ENCODE results near the gene GLI2. TPM values are rescaled to one million over a fixed set of nuclear protein-coding genes. Genes with fewer than 3 reads are reported as not detected.

Gene GLI2
- total and polyA plus RNA-seq, 2 of the 4 experiments (the other 2 are of a cell fraction): 3.8 to 26.0 TPM

GRCh38 chr2:120779781-120780283 lies 44.2 kb downstream of the GLI2 start (continued):
- TF ChIP-seq NFE2L2 (IDR thresholded peaks at IDR 0.05; ENCODE audit: low read depth, low read length): 0 out of 2 replicates have a peak, but pooled peaks have one; percentile 5

GRCh38 chr2:120780402-120780801 lies 44.7 kb downstream of the GLI2 start:
- TF ChIP-seq MXI1 (IDR thresholded peaks at IDR 0.05; ENCODE audit: borderline replicate concordance, low read depth, low read length) (no peak), MAZ (IDR thresholded peaks at IDR 0.05; ENCODE audit: borderline replicate concordance, low read depth, low read length) (no peak), CEBPB (IDR thresholded peaks at IDR 0.05; ENCODE audit: low read depth, low read length) (no peak)
- H4K91ac ChIP-seq (ENCODE audit: insufficient read depth, low read depth, low read length): peak overlapping the region; percentile 78
- peak overlapping the region; percentile 23; the same call in 1 of the 3 replicates for H2BK15ac ChIP-seq (ENCODE audit: low read depth, low read length)
- H2BK20ac ChIP-seq (ENCODE audit: low read depth, low read length): peak overlapping the region; percentile 48; the same call in 1 of the 2 replicates
- H3K4me2 ChIP-seq (ENCODE audit: low read depth, low read length): no peak overlapping the region
- peak overlapping the region; percentile 80 for H2AK9ac ChIP-seq (replicated peaks; ENCODE audit: low read depth, low read length, poor library complexity)
- no peaks in the 10 kb centered on the region for H3K27me3 ChIP-seq (ENCODE audit: control insufficient read depth, insufficient read depth, low read length)
- ChIA-PET POLR2A (ENCODE audit: unreplicated experiment) (no interaction called here), CTCF (interaction anchor here (0.9 to 1.0 kb wide), 4 partner anchors 12 to 44 kb away, joined by 3 to 4 read pairs (median 3); partner anchors contain the start of gene GLI2)
- H3K9me3 ChIP-seq (ENCODE audit: control insufficient read depth, insufficient read depth, low read length): no peaks in the 10 kb centered on the region
- H3K56ac ChIP-seq (ENCODE audit: extremely low read depth, insufficient read depth, low read length): no peak overlapping the region
- H3K4ac ChIP-seq (ENCODE audit: low read depth, low read length): peak overlapping the region; percentile 89
- H3K4me3 ChIP-seq (ENCODE audit: insufficient read depth, low read depth, low read length): no peak overlapping the region
- H3K4me1 ChIP-seq (ENCODE audit: control insufficient read depth, insufficient read depth, low read length): peaks cover 49% of the 10 kb centered on the region
- peak; percentile 4; the same call in 1 of the 2 replicates for ATAC-seq (ENCODE audit: low read depth)
- dilution Hi-C loops (cut with HindIII; ENCODE audit: low sequenced_read_pairs, unreplicated experiment): no loop called here
- H4K8ac ChIP-seq (ENCODE audit: low read depth in 2 of 2, low read length in 2 of 2): peak overlapping the region in 1 of 2 experiments; percentile 25; a peak in 2 of 4 replicates
- intact Hi-C loops (cut with micrococcal nuclease): no loop called here
- no peak for DNase-seq
- no peak overlapping the region for H2AFZ ChIP-seq (replicated peaks; ENCODE audit: low read length, poor library complexity)
- peak overlapping the region; percentile 80 for H2BK5ac ChIP-seq (ENCODE audit: low read depth, low read length, poor library complexity, severe bottlenecking)
- H3K23ac ChIP-seq (ENCODE audit: low read depth, low read length): peak overlapping the region; percentile 58; the same call in 1 of the 2 replicates
- BruUV-seq (replicated peaks): no TSS peak
- H2AK5ac ChIP-seq (ENCODE audit: low read depth, low read length): peak overlapping the region; percentile 69
- no CpG with 5 or more reads among the region's 7 CpGs for WGBS, 2 experiments (ENCODE audit: extremely low coverage in 2 of 2, insufficient read length in 1 of 2)
- H2BK120ac ChIP-seq (ENCODE audit: low read depth, low read length): peak overlapping the region; percentile 79
- H3K14ac ChIP-seq (replicated peaks; ENCODE audit: low read depth, low read length): peak overlapping the region; percentile 29
- peaks cover 91% of the 10 kb centered on the region for H4K20me1 ChIP-seq (ENCODE audit: insufficient read depth, low read length)
- H3K9ac ChIP-seq (ENCODE audit: low read depth, low read length): 0 out of 2 replicates have a peak overlapping the region, but pooled peaks have one; percentile 10
- peak overlapping the region; percentile 12; the same call in 1 of the 2 replicates for H3K27ac ChIP-seq (ENCODE audit: insufficient read depth, low read length)
- no peaks in the 10 kb centered on the region for H3K36me3 ChIP-seq (ENCODE audit: control insufficient read depth, insufficient read depth, low read length)
- H3K79me1 ChIP-seq (ENCODE audit: low read depth in 1 of 2, low read length in 2 of 2): peaks cover 32 to 95% of the 10 kb centered on the region in 2 experiments
- H4K5ac ChIP-seq (ENCODE audit: low read depth, low read length): peak overlapping the region; percentile 8; the same call in 1 of the 2 replicates
- H3K9me1 ChIP-seq (ENCODE audit: insufficient read depth, low read length): peaks cover 73% of the 10 kb centered on the region
- H3K18ac ChIP-seq (ENCODE audit: low read depth, low read length): peak overlapping the region; percentile 10; the same call in 1 of the 2 replicates
- in situ Hi-C loops (cut with MboI; ENCODE audit: low sequenced_read_pairs): no loop called here

Measured in IMR-90 (cell line).